ENCODE measurements around the gene PDXK. TPM values are rescaled to one million over a fixed set of nuclear protein-coding genes. Genes with fewer than 3 reads are reported as not detected.

PDXK gene
- total RNA-seq, 6 experiments from 2014 or later = 52.9 to 87.5 (median 58.9) TPM

DNA sequence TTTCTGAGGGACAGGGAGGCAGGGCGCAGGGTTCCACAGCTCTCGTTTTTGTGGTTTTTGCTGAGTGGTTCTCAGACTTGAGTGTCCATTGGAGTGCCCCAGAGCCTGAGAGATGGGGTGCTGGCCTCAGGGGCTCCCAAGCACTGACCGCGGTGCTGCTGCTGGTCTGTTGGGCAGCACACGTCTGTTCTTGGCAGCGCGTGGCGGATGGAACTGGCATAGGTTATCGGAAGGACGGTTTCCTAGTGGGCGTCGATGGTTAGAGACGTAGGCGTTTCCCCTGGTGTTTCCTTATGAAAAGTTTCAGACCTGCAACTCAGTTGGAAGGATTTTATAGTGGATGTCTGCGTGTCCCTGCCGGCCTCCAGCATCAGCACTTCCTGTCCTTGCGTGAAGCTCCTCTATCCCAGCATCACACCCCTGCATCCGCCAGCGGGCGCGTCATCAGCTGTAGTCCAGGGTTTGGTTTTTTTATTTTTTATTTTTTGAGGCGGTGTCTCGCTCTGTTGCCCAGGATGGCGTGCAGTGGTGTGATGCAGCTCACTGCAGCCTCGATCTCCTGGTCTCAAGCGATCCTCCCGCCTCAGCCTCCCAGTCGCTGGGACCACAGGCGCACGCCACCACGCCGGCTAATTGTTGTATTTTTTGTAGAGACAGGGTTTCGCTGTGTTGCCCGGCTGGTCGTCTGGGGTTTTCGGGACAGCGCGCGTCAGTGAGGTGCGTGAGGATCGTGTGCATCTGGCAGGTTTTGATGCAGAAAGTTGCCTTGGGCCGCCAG lies 82.3 kb downstream of the PDXK start:
- WGBS (ENCODE audit: insufficient coverage, low coverage, low lambda C conversion rate, missing lambda C conversion rate) = 93% methylated on average over 19 of the region's 42 CpGs
- Histone ChIP-seq H3K36me3 (peaks cover 0 to 51% (median 16%) of the 10 kb centered on the region in 4 donors), H3K9me3 (no peaks in the 10 kb centered on the region), H3K27ac (no peak overlapping the region), H3K4me1 (no peaks in the 10 kb centered on the region), H3K4me3 (no peak overlapping the region), H3K27me3 (no peaks in the 10 kb centered on the region)
- TF ChIP-seq POLR2A (IDR thresholded peaks at IDR 0.05) = no peak
- TF ChIP-seq, protein P1, sequence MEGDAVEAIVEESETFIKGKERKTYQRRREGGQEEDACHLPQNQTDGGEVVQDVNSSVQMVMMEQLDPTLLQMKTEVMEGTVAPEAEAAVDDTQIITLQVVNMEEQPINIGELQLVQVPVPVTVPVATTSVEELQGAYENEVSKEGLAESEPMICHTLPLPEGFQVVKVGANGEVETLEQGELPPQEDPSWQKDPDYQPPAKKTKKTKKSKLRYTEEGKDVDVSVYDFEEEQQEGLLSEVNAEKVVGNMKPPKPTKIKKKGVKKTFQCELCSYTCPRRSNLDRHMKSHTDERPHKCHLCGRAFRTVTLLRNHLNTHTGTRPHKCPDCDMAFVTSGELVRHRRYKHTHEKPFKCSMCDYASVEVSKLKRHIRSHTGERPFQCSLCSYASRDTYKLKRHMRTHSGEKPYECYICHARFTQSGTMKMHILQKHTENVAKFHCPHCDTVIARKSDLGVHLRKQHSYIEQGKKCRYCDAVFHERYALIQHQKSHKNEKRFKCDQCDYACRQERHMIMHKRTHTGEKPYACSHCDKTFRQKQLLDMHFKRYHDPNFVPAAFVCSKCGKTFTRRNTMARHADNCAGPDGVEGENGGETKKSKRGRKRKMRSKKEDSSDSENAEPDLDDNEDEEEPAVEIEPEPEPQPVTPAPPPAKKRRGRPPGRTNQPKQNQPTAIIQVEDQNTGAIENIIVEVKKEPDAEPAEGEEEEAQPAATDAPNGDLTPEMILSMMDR (IDR thresholded peaks at IDR 0.05) = no peak
- ATAC-seq = no peak
- no peak for DNase-seq
- intact Hi-C loops (cut with DNase I) = no loop called here

DNA sequence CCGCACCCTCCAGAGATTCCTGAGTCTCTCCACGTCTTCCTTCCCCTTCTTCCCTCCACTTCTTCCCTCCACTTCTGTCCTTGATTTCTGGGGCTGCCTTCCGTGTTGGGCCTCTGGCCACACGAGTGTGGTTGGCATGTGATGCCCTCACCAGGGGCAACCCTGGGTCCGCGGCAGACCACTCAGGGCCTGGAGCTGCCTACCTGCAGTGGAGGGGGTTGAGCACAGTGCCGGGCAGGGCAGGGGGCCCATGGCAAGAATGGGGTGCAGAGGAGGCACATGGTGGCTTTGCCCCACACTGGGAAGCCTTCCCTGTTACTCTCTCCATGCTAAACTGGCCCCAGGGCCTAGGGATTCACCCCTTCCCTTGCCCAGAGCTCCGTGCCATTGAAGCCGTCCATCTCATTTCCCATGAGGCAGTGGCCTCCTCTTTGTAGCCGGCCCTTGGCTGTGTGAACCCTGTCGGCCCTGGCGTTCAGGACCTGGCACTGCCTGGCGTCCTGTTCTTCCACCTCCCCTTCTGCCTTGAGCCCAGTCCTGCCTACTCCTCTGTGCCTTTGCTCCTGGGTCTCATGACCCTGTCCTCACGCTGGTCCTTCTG lies 83.9 kb downstream of the PDXK start:
- TF ChIP-seq, protein P1 (IDR thresholded peaks at IDR 0.05) = no peak
- no peak for TF ChIP-seq POLR2A (IDR thresholded peaks at IDR 0.05)
- DNase-seq = no peak
- H3K27ac ChIP-seq = no peak overlapping the region
- H3K4me1 ChIP-seq = no peaks in the 10 kb centered on the region
- no peaks in the 10 kb centered on the region for H3K27me3 ChIP-seq
- no peak overlapping the region for H3K4me3 ChIP-seq
- intact Hi-C loops (cut with DNase I) = no loop called here
- H3K9me3 ChIP-seq = no peaks in the 10 kb centered on the region
- 80% methylated on average over 9 of the region's 14 CpGs for WGBS (ENCODE audit: insufficient coverage, low coverage, low lambda C conversion rate, missing lambda C conversion rate)
- ATAC-seq = no peak
- peaks cover 0 to 42% (median 7%) of the 10 kb centered on the region in 4 donors for H3K36me3 ChIP-seq

DNA sequence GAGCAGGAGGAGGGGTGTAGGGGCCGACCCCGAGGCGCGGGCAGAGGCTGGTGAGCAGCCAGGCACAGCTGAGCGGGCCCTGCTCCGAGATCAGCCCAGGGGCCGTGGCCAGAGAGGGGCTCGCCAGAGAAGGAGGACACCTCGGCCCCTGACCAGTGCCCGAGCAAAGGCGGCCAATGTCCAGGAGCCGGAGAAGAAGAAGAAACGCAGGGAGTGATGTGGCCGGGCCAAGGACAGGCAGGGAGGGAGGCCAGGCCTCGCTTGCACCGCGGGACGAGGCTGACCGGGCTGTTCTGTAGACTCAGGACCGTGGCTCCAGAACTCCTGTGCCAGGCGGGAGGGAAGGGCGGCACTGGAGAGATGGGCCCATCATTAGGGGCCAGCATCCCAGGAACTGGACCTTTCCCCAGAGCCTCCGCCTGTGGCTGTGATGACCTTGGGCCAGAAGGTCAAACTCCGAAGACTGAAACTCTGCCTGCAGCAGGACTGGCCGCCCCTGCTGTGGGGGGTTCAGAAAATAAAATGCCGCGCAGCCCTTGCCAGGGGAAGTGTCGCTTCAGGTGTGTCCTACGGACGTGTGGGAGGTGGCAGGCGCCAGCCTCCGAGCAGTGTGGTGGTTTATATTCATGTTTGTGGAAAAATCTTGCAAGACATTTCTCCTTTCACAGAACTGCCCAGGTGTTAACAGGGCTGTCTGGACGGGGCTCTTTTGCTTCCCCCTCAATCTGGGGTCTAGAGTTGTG lies 84.8 kb downstream of the PDXK start:
- Histone ChIP-seq H3K9me3 (no peaks in the 10 kb centered on the region), H3K4me3 (no peak overlapping the region), H3K4me1 (peaks cover 0 to 1% (median 0%) of the 10 kb centered on the region in 4 donors), H3K36me3 (peaks cover 0 to 33% (median 4%) of the 10 kb centered on the region in 4 donors), H3K27ac (no peak overlapping the region), H3K27me3 (no peaks in the 10 kb centered on the region)
- DNase-seq = no peak
- TF ChIP-seq POLR2A (IDR thresholded peaks at IDR 0.05) = no peak
- TF ChIP-seq, protein P1 (IDR thresholded peaks at IDR 0.05) = no peak
- 83% methylated on average over 6 of the region's 33 CpGs for whole genome bisulfite sequencing (ENCODE audit: insufficient coverage, low coverage, low lambda C conversion rate, missing lambda C conversion rate)
- ATAC-seq = no peak
- intact Hi-C loops (cut with DNase I) = no loop called here

DNA sequence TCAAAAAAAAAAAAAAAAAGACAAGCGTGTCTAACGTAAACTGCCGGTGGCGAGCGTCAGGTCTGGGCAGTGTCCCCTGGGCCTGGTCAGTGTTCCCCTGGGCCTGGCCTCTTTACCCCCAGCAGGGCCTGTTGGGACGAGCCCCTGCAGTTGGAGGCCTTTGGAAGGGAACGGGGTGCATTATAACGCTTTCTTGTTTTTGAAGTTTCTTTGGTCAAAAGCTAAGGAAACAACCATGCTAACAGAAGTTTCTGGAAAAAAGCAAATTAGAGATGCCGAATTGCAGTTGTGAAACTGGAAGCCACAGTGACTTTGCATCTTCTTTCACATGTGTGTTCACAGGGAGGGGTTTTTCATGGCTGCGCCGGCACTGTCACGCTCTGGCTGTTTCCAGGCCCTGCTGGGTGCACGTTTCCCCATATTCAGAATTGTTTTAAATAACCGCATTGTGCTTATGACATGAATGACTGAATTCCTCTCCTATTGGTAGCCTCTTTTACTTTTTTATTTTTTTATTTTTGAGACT lies 86.4 kb downstream of the PDXK start:
- Histone ChIP-seq H3K9me3 (no peaks in the 10 kb centered on the region), H3K36me3 (peaks cover 0 to 20% (median 4%) of the 10 kb centered on the region in 4 donors), H3K4me3 (no peak overlapping the region), H3K4me1 (peaks cover 0 to 12% (median 0%) of the 10 kb centered on the region in 4 donors), H3K27me3 (no peaks in the 10 kb centered on the region), H3K27ac (no peak overlapping the region)
- DNase-seq (no peak), ATAC-seq (no peak)
- intact Hi-C loops (cut with DNase I) = loop anchor here (5.0 kb wide), 2 partner anchors 162 to 172 kb away; no protein-coding TSS in a partner anchor
- WGBS (ENCODE audit: insufficient coverage, low coverage, low lambda C conversion rate, missing lambda C conversion rate) = 68% methylated on average over 14 of the region's 14 CpGs
- no peak for TF ChIP-seq POLR2A (IDR thresholded peaks at IDR 0.05)
- TF ChIP-seq, protein P1 (IDR thresholded peaks at IDR 0.05) = no peak
